ENCODE measurements around the gene HACD4.

The HACD4 gene

GRCh38 chr9:21075484-21075883, 44.0 kb upstream of the HACD4 start:
- Histone ChIP-seq H3K79me2 (no peaks in the 10 kb centered on the region), H3K4me3 (ENCODE audit: low read depth, low read length) (no peak overlapping the region), H3K9ac (no peak overlapping the region), H3K27ac (no peak overlapping the region), H3K9me3 (ENCODE audit: control insufficient read depth, low read length) (no peaks in the 10 kb centered on the region), H3K4me1 (no peaks in the 10 kb centered on the region), H2AFZ (no peak overlapping the region), H3K36me3 (ENCODE audit: control insufficient read depth, insufficient read depth, low read length) (no peaks in the 10 kb centered on the region), H3K4me2 (ENCODE audit: low read length) (no peak overlapping the region), H3K27me3 (ENCODE audit: control insufficient read depth, insufficient read depth, low read length) (no peaks in the 10 kb centered on the region)
- no peak for TF ChIP-seq CTCF (IDR thresholded peaks at IDR 0.05)

- no peak overlapping the region for H3K27ac ChIP-seq
- no peaks in the 10 kb centered on the region for H3K4me1 ChIP-seq
- no peak overlapping the region for H3K9ac ChIP-seq
- no peak overlapping the region for H3K4me3 ChIP-seq (ENCODE audit: low read depth, low read length)
- no peaks in the 10 kb centered on the region for H3K27me3 ChIP-seq (ENCODE audit: control insufficient read depth, insufficient read depth, low read length)
- H3K36me3 ChIP-seq (ENCODE audit: control insufficient read depth, insufficient read depth, low read length) = no peaks in the 10 kb centered on the region
- TF ChIP-seq CTCF (IDR thresholded peaks at IDR 0.05) = no peak
- H3K4me2 ChIP-seq (ENCODE audit: low read length) = no peak overlapping the region
- H3K9me3 ChIP-seq (ENCODE audit: control insufficient read depth, low read length) = no peaks in the 10 kb centered on the region
- H2AFZ ChIP-seq = no peak overlapping the region
- H3K79me2 ChIP-seq = no peaks in the 10 kb centered on the region
Measured at GRCh38 chr9:21070906-21071305, 39.5 kb upstream of the HACD4 start.

DNA sequence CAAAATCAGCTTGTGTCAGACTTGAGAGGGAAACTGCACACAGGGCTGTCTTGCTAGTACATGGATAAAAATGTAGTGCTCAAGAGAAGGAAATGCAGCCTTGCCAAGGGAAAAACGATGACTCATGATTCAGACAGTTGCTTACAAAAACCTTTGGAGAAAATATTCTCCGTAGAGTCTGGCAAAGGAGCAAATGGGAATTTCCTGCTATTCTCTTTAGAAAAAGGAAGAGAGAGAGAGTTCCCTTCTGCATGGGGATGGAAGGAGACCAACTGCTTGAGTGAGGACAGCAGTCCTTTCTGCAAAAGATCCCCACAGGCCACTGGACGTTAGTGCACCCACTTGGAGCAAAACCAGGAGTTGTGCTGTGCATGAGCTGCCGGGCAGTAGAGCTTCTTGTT, 38.7 kb upstream of the HACD4 start:
- H3K27me3 ChIP-seq (ENCODE audit: control insufficient read depth, insufficient read depth, low read length) = no peaks in the 10 kb centered on the region
- H3K9me3 ChIP-seq (ENCODE audit: control insufficient read depth, low read length) = no peaks in the 10 kb centered on the region
- no peak for TF ChIP-seq CTCF (IDR thresholded peaks at IDR 0.05)
- H3K79me2 ChIP-seq = no peaks in the 10 kb centered on the region
- H2AFZ ChIP-seq = peak overlapping the region; percentile 51
- no peak overlapping the region for H3K27ac ChIP-seq
- H3K9ac ChIP-seq = no peak overlapping the region
- H3K4me2 ChIP-seq (ENCODE audit: low read length) = peak overlapping the region; percentile 21
- H3K4me1 ChIP-seq = no peaks in the 10 kb centered on the region
- no peaks in the 10 kb centered on the region for H3K36me3 ChIP-seq (ENCODE audit: control insufficient read depth, insufficient read depth, low read length)
- no peak overlapping the region for H3K4me3 ChIP-seq (ENCODE audit: low read depth, low read length)

- Histone ChIP-seq H3K27ac (no peak overlapping the region), H3K79me2 (no peaks in the 10 kb centered on the region), H3K36me3 (ENCODE audit: control insufficient read depth, insufficient read depth, low read length) (no peaks in the 10 kb centered on the region), H3K4me1 (no peaks in the 10 kb centered on the region), H3K9me3 (ENCODE audit: control insufficient read depth, low read length) (no peaks in the 10 kb centered on the region), H3K27me3 (ENCODE audit: control insufficient read depth, insufficient read depth, low read length) (no peaks in the 10 kb centered on the region), H3K9ac (no peak overlapping the region), H3K4me2 (ENCODE audit: low read length) (no peak overlapping the region), H3K4me3 (ENCODE audit: low read depth, low read length) (no peak overlapping the region), H2AFZ (no peak overlapping the region)
- TF ChIP-seq CTCF (IDR thresholded peaks at IDR 0.05) = no peak
Measured at GRCh38 chr9:21060919-21061561, 29.6 kb upstream of the HACD4 start.

DNA sequence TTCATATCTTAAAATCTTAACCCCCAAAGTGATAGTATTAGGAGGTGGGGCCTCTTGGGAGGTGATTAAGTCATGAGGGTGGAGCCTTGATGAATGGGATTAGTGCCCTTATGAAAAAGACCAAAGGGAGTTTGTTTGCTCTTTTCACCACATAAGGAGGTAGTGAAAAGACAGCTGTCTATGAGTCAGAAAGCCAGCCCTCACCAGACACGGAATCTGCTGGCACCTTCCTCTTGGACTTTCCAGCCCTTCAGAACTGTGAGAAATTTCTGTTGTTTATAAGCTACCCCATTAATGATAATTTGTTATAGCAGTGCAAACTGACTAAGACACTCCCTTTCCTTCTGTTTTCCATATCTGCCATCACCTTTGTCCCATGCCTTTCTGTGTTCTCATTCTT, 25.5 kb upstream of the HACD4 start:
- no peak overlapping the region for H3K4me2 ChIP-seq (ENCODE audit: low read length)
- no peaks in the 10 kb centered on the region for H3K36me3 ChIP-seq (ENCODE audit: control insufficient read depth, insufficient read depth, low read length)
- no peak overlapping the region for H3K4me3 ChIP-seq (ENCODE audit: low read depth, low read length)
- H2AFZ ChIP-seq = no peak overlapping the region
- no peak for TF ChIP-seq CTCF (IDR thresholded peaks at IDR 0.05)
- no peaks in the 10 kb centered on the region for H3K4me1 ChIP-seq
- H3K27ac ChIP-seq = no peak overlapping the region
- no peak overlapping the region for H3K9ac ChIP-seq
- no peaks in the 10 kb centered on the region for H3K79me2 ChIP-seq
- H3K27me3 ChIP-seq (ENCODE audit: control insufficient read depth, insufficient read depth, low read length) = no peaks in the 10 kb centered on the region
- H3K9me3 ChIP-seq (ENCODE audit: control insufficient read depth, low read length) = no peaks in the 10 kb centered on the region

Data from parathyroid adenoma (tissue), 2 donors.